Activated gamma-delta T cell treated with anti-CD3 and anti-CD28 coated beads, Interleukin-2, amount 50 U/mL, for 16 hours (primary cell): Measurements from ENCODE around the gene TMEM185A.
"Not testable (repeated sequence)": the region's sequence is repeated elsewhere in the genome, so short reads cannot be mapped to it uniquely, and the experiment has no call there.

Experiments used
- DNase-seq: peaks from one replicate; pipeline ENCODE4 v3.0.0-alpha.2; 2020; ENCODE audit warnings: low read depth

The TMEM185A gene

DNA sequence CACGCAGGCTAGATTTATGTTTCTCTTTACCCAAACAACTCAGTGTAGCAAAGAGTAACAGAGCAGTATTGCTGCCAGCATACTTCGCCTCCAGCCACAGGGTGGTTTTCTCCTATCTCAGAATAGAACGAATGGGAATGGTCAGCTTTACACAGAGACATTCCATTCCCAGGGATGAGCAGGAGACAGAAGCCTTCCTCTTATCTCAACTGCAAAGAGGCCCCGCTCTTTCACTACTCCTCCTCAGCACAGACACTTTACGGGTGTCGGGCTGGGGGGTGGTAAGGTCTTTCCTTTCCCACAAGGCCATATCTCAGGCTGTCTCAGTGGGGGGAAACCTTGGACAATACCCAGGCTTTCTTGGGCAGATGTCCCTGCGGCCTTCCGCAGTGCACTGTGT lies 4.8 kb downstream of the TMEM185A start:
- DNase-seq, result not testable (repeated sequence)

- not testable (repeated sequence) for DNase-seq
Observed at GRCh38 chrX:149619662-149620061, 11.9 kb downstream of the TMEM185A start.

DNA sequence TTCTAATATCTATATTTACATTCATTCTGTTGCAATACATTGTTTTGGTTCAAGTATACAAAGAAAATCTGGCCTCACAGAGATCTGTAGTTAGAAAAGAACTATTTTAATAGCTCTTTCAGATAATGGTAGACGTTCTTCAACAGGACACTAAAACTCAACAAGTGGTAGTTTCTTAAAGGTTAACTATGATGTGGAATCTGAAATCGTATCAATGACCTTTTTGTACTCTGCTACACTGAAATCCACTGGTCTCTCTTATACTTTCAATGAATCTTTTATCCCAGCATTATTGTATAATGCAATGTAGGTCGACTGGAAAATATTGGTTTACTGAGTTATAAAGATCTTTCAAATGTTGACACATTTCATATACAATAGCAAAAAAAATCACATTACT lies 12.7 kb downstream of the TMEM185A start:
- no peak for DNase-seq

DNA sequence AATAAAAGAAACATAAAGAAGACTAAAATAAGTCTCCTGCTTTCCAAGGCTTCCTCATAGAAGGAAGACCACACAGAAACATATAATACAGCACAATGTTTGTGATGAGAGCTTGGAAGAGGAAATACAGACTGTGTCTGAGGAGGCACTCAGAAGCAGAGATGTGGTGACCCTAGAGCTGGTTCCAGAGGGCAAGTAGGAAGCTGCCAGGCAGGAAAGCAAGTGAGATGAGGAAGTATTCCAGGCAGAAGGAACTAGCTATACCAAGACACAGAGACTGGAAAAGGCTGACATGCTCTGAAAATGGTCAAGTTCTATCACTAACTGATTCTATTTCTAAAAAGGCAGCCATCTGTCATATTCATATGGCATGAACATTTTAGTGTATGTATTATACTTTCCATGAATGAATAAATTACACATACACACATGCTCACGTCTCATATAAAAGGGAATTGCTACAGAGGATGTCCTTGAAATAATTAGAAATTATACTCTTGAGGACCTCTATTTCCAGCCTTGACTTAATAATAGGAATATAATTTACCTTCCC lies 19.9 kb downstream of the TMEM185A start:
- no peak for DNase-seq

DNA sequence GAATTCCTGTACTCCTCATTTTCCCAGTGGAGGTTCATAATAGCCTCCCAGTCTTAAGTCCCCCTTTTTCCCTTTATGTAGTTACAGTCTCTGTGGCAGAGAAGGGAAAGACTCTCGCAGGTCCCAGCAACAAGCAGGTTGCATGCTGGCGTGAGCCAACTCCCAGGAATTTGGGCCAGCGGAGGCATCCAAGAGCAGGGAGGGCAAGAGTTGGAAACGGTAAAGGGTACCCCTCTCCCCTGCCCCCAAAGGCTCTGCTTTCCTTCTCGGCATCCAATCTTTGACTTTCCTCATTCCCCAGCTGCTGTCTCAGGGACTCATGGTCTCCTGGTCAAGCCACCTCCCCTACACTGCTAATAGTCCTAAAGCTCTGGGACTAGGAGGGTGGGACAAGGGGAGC lies 21.1 kb downstream of the TMEM185A start:
- DNase-seq, result no peak

- DNase-seq, result no peak
Observed at GRCh38 chrX:149607699-149608098, 23.9 kb downstream of the TMEM185A start.

DNA sequence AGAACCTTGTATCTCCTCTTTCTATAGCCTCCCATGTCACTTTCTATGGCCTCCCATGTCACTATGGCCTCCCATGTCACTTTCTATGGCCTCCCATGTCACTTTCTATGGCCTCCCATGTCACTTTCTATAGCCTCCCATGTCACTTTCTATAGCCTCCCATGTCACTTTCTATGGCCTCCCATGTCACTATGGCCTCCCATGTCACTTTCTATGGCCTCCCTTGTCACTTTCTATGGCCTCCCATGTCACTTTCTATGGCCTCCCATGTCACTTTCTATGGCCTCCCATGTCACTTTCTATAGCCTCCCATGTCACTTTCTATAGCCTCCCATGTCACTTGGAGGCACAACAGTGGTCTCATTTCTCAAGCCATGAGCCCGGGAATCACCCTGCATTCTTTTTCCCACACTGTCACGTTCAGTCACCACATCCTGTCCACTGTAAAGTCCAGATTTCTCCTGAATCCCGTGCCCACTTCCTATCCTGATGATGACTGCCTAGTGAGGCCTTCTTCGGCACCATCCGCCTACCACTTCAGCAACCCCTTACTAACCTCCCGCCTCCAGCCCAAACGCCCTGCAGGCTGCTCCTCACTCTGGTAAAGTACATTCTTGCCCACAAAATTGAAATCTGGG lies 26.2 kb downstream of the TMEM185A start:
- DNase-seq, result not testable (repeated sequence)

DNA sequence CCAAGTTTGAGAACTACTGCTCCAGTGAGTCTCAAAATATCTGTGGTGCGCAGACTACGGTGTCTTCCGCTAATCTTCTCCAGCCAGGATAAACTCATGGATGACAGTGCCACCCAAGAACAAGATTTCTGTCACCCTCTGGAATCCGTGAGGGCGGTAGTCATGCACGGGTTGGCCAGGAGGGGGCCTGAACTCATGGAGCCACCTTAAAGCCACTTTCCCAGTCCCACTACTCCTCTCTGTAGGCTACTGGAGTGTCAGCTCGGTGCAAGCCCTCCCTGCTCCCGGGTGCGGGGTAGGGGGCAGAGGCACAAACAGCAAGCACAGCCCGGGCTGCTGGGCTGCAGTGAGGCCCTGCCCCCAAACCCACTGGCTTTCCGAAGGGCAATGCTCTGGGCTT lies 33.0 kb downstream of the TMEM185A start:
- not testable (repeated sequence) for DNase-seq

GRCh38 chrX:149595943-149596342 lies 35.6 kb downstream of the TMEM185A start:
- DNase-seq, result not testable (repeated sequence)

- DNase-seq, result not testable (repeated sequence)
Observed at GRCh38 chrX:149595214-149595613, 36.4 kb downstream of the TMEM185A start, which contains the start of gene HSFX2. Gene HSFX2 (minus strand): TSS chrX:149595314. CDS start chrX:149594700, 614 bp downstream.

- DNase-seq, result not testable (repeated sequence)
Observed at GRCh38 chrX:149590993-149591392, 40.6 kb downstream of the TMEM185A start.

DNA sequence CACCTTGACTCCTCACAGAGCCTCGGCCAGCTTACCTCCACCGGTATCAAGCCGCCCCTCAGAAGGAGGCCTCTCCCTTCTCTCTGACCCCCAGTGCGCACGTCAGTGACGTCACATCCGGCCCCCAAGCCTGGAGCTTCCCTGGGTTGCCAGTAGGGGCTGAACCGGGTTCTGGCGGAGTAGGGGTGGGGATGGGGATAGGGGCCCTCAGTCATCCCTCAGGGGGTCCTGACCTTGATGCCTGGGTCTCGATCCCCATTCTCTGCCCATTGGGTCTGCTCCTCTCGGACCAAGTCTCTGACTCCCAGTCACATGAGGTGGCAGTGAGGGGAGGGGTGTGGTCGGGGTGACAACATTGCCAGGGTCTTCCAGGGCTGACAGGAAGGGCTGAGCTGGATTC lies 44.2 kb downstream of the TMEM185A start, which contains the start of gene MAGEA9B:
Gene MAGEA9B, minus strand, starts transcription at position 101 of the 400 bp plus-strand sequence. CDS start 4,280 bp downstream, outside the sequence.
- DNase-seq, result not testable (repeated sequence)

DNA sequence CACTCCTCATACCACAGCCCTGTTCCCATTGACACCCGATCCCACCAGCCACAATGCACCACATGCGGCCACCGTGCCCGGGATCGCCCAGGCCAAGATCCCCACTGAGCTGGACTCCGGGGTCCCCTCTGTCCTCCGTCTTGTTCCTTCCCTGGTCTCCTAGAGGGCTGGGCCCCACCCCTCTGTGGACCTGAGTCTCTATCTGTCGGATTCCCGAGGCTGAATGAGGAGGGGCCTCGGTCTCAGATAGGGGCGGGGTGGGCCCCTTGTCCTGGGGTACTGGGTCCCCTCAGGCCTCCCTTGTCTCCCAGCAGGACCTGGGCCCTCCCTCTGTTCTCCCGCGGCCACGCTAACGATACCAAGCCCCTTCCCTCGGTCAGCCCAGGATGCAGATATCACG lies 46.0 kb downstream of the TMEM185A start:
- not testable (repeated sequence) for DNase-seq

- DNase-seq, result not testable (repeated sequence)
Observed at GRCh38 chrX:149573456-149573855, 58.1 kb downstream of the TMEM185A start.

DNA sequence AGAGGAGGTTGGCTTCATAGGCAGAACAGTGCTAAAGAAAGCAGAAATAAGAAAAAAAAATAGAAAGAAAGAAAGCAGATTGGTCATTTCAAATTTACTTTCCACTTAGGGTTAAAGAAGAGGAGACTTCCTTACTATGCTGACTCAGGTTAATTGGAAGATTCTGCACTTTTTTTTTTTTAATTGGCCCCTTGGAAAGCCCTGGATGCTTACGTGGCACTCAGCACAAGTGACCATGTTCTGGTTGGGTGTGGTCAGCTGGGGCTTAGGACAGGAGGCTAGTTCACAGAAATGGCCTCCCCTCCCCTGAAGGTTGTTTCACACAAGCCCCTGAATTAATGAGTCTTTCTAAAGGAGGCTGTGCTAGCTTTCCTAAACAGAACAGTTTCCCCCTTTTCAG lies 58.8 kb downstream of the TMEM185A start:
- no peak for DNase-seq

GRCh38 chrX:149571770-149572169 lies 59.8 kb downstream of the TMEM185A start:
- no peak for DNase-seq

- DNase-seq, result no peak
Observed at GRCh38 chrX:149570668-149571067, 60.9 kb downstream of the TMEM185A start.

DNA sequence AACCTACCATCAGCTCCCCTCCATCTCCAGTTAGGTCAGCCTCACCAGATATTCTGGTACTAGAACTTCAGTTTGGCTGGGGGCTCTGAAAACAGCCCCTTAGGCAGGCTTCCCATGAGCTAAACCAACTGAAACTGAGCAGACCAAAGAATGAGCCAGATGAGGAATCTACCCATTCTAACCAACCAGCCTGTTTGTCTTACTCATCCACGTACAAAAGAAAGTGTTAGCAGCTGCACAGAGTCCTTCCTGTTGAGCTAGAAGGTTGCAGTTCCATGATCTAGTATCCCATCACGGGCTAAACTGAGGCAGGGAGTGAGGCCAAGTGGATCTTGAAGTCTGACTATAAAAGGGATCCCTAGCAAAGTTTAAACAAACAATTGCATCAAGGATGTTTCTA lies 61.8 kb downstream of the TMEM185A start:
- DNase-seq, result no peak

GRCh38 chrX:149568701-149569296 lies 62.8 kb downstream of the TMEM185A start:
- no peak for DNase-seq

GRCh38 chrX:149567621-149568417 lies 63.8 kb downstream of the TMEM185A start:
- no peak for DNase-seq

- no peak for DNase-seq
Observed at GRCh38 chrX:149563359-149563758, 68.2 kb downstream of the TMEM185A start.

DNA sequence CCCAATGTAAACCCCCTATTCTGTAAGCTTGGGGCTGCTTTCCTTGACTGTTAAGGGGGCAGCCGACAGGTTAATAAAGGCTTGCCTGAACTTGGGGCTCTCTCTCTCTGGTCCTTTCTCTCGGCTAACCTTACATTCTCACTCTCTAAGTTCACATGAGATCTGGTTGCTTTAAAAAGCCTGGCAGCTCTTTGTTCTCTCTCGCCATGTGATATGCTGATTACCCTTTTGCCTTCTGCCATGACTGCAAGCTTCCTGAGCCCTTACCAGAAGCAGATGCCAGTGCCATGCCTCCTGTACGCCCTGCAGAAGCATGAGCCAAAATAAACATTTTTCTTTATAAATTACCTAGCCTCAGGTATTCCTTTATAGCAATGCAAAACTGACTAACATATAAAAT lies 76.3 kb downstream of the TMEM185A start:
- DNase-seq, result not testable (repeated sequence)

- DNase-seq, result not testable (repeated sequence)
Observed at GRCh38 chrX:149551939-149552248, 79.7 kb downstream of the TMEM185A start.
